Activated T-cell treated with anti-CD3 and anti-CD28 coated beads for 48 hours (primary cell): ENCODE results near the gene XXYLT1.

Experiments
- DNase-seq: peaks from one replicate; pipeline ENCODE4 v3.0.0-alpha.2; 2020; ENCODE audit warnings: low read depth

Gene XXYLT1

GRCh38 chr3:195077611-195078540 lies 193.1 kb downstream of the XXYLT1 start:
- DNase-seq: no peak

GRCh38 chr3:195076981-195077610 lies 193.9 kb downstream of the XXYLT1 start:
- no peak for DNase-seq

- DNase-seq: no peak
Observed at GRCh38 chr3:195075941-195076875, 194.8 kb downstream of the XXYLT1 start.

GRCh38 chr3:195075199-195075940 lies 195.6 kb downstream of the XXYLT1 start:
- no peak for DNase-seq

GRCh38 chr3:195073866-195074860 lies 196.8 kb downstream of the XXYLT1 start:
- DNase-seq: no peak

GRCh38 chr3:195072916-195073564 lies 197.9 kb downstream of the XXYLT1 start:
- no peak for DNase-seq

- no peak for DNase-seq
Observed at GRCh38 chr3:195071916-195072820, 198.8 kb downstream of the XXYLT1 start.

- no peak for DNase-seq
Observed at GRCh38 chr3:195071011-195071728, 199.8 kb downstream of the XXYLT1 start.

GRCh38 chr3:195070336-195070735 lies 200.6 kb downstream of the XXYLT1 start:
- no peak for DNase-seq

GRCh38 chr3:195069501-195070251 lies 201.3 kb downstream of the XXYLT1 start:
- no peak for DNase-seq

GRCh38 chr3:195068084-195069080 lies 202.6 kb downstream of the XXYLT1 start:
- no peak for DNase-seq

- DNase-seq: no peak
Observed at GRCh38 chr3:195066441-195066841, 204.5 kb downstream of the XXYLT1 start.

GRCh38 chr3:195065864-195066185 lies 205.1 kb downstream of the XXYLT1 start:
- DNase-seq: no peak

- no peak for DNase-seq
Observed at GRCh38 chr3:195065142-195065863, 205.7 kb downstream of the XXYLT1 start.

GRCh38 chr3:195064300-195064931 lies 206.5 kb downstream of the XXYLT1 start:
- no peak for DNase-seq
